Peyer's patch (tissue), 4 donors: ENCODE data around the gene CDCA4. TPM values are rescaled to one million over a fixed set of nuclear protein-coding genes. Genes with fewer than 3 reads are reported as not detected.

Source experiments
- DNase-seq, 3 donors: peaks; one replicate each; pipeline ENCODE4 v3.0.0-alpha.2; 2017 to 2019
- H3K27ac ChIP-seq, 4 donors: fragments of 200-600 bp; sonication (generic); one replicate each; pipeline ENCODE4 v1.5.1; 2016 to 2019
- H3K27me3 ChIP-seq, 2 donors: fragments of 200-600 bp; sonication (generic); one replicate each; pipeline ENCODE4 v1.5.1; 2019
- H3K36me3 ChIP-seq, 3 donors: fragments of 200-600 bp; sonication (generic); one replicate each; pipeline ENCODE4 v1.5.1; 2016 to 2019
- H3K4me1 ChIP-seq, 4 donors: fragments of 200-600 bp; sonication (generic); one replicate each; pipeline ENCODE4 v1.5.1; 2016 to 2019
- H3K4me3 ChIP-seq, 4 donors: fragments of 200-600 bp; sonication (generic); 1 replicate in 3 of 4; 2 replicates in 1 of 4; pipeline ENCODE4 v1.5.1; 2016 to 2019; ENCODE audit warnings: mild to moderate bottlenecking in 1 of 4
- H3K9me3 ChIP-seq, 4 donors: fragments of 200-600 bp; sonication (generic); one replicate each; pipeline ENCODE4 v1.5.1; 2016 to 2019; ENCODE audit warnings: mild to moderate bottlenecking in 1 of 4
- CTCF ChIP-seq, 6 experiments: fragments of 450-650 bp in 4 of 6; fragments of 200-600 bp in 2 of 6; sonication (generic) in 1 of 6; IDR thresholded peaks; one replicate each; pipeline ENCODE4 v1.5.1; 2017 to 2019; ENCODE audit warnings: antibody characterized with exemption in 6 of 6, mild to moderate bottlenecking in 3 of 6, moderate library complexity in 1 of 6
- POLR2A ChIP-seq, 2 donors: fragments of 450-650 bp; IDR thresholded peaks; one replicate each; pipeline ENCODE4 v1.5.1; 2017; ENCODE audit warnings: antibody characterized with exemption in 2 of 2, mild to moderate bottlenecking in 2 of 2, moderate library complexity in 2 of 2
- total RNA-seq, 4 donors: library from RNA; depleted of rRNA; stranded (reverse); fragments of >200 nt; gene quantifications; one replicate each; pipeline ENCODE4 v1.1.0, GENCODE V29; 2016

Gene CDCA4
- total RNA-seq, 4 donors from 2014 or later, result 3.7 to 9.1 (median 6.6) TPM

GRCh38 chr14:105055736-105056302 is 34.9 kb upstream of the CDCA4 start:
- Histone ChIP-seq H3K9me3 (no peaks in the 10 kb centered on the region), H3K4me1 (peaks cover 0 to 15% (median 5%) of the 10 kb centered on the region in 4 donors), H3K4me3 (no peak overlapping the region), H3K36me3 (no peaks in the 10 kb centered on the region), H3K27ac (no peak overlapping the region), H3K27me3 (no peaks in the 10 kb centered on the region)
- DNase-seq, result no peak
- no peak for TF ChIP-seq CTCF (IDR thresholded peaks at IDR 0.05)
- no peak for TF ChIP-seq POLR2A (IDR thresholded peaks at IDR 0.05)

- no peaks in the 10 kb centered on the region for H3K36me3 ChIP-seq
- no peaks in the 10 kb centered on the region for H3K27me3 ChIP-seq
- TF ChIP-seq POLR2A (IDR thresholded peaks at IDR 0.05) (no peak), CTCF (IDR thresholded peaks at IDR 0.05) (no peak)
- H3K4me1 ChIP-seq, result peaks cover 0 to 10% (median 3%) of the 10 kb centered on the region in 4 donors
- no peaks in the 10 kb centered on the region for H3K9me3 ChIP-seq
- H3K4me3 ChIP-seq, result no peak overlapping the region
- DNase-seq, result no peak
- no peak overlapping the region for H3K27ac ChIP-seq
Observed at GRCh38 chr14:105055334-105055733, 34.5 kb upstream of the CDCA4 start.

GRCh38 chr14:105053996-105054395 is 33.1 kb upstream of the CDCA4 start:
- no peak for TF ChIP-seq CTCF (IDR thresholded peaks at IDR 0.05)
- no peak for TF ChIP-seq POLR2A (IDR thresholded peaks at IDR 0.05)
- Histone ChIP-seq H3K27ac (no peak overlapping the region), H3K27me3 (no peaks in the 10 kb centered on the region), H3K36me3 (no peaks in the 10 kb centered on the region), H3K4me3 (no peak overlapping the region), H3K4me1 (peaks cover 0 to 1% (median 0%) of the 10 kb centered on the region in 4 donors), H3K9me3 (no peaks in the 10 kb centered on the region)
- DNase-seq, result no peak

- no peak for TF ChIP-seq CTCF (IDR thresholded peaks at IDR 0.05)
- TF ChIP-seq POLR2A (IDR thresholded peaks at IDR 0.05), result no peak
- Histone ChIP-seq H3K27ac (no peak overlapping the region), H3K4me1 (no peaks in the 10 kb centered on the region), H3K36me3 (no peaks in the 10 kb centered on the region), H3K9me3 (no peaks in the 10 kb centered on the region), H3K27me3 (no peaks in the 10 kb centered on the region), H3K4me3 (no peak overlapping the region)
- no peak for DNase-seq
Observed at GRCh38 chr14:105053421-105053820, 32.5 kb upstream of the CDCA4 start.

- Histone ChIP-seq H3K27ac (no peak overlapping the region), H3K27me3 (no peaks in the 10 kb centered on the region), H3K4me3 (no peak overlapping the region), H3K9me3 (no peaks in the 10 kb centered on the region), H3K4me1 (no peaks in the 10 kb centered on the region), H3K36me3 (no peaks in the 10 kb centered on the region)
- TF ChIP-seq POLR2A (IDR thresholded peaks at IDR 0.05), result no peak
- TF ChIP-seq CTCF (IDR thresholded peaks at IDR 0.05), result no peak
- DNase-seq, result no peak
Observed at GRCh38 chr14:105052110-105052458, 31.2 kb upstream of the CDCA4 start.
